ENCODE results near the gene FGF12.

The FGF12 gene

GRCh38 chr3:192445770-192446644, 281.3 kb downstream of the FGF12 start:
- DNase-seq (ENCODE audit: low spot score) = no peak
- in situ Hi-C loops (cut with MboI; ENCODE audit: low pct_unique_long_range_greater_than_20kb, low sequenced_read_pairs, unreplicated experiment) = loop anchor here (25.0 kb wide), 1 partner anchor 1034 kb away; no protein-coding TSS in a partner anchor
- no peak for TF ChIP-seq CTCF (IDR thresholded peaks at IDR 0.05; ENCODE audit: extremely low read depth, insufficient read depth, missing control alignments)

- TF ChIP-seq CTCF (IDR thresholded peaks at IDR 0.05; ENCODE audit: extremely low read depth, insufficient read depth, missing control alignments) = no peak
- no peak for DNase-seq (ENCODE audit: low spot score)
- in situ Hi-C loops (cut with MboI; ENCODE audit: low pct_unique_long_range_greater_than_20kb, low sequenced_read_pairs, unreplicated experiment) = loop anchor here (25.0 kb wide), 1 partner anchor 1032 kb away; no protein-coding TSS in a partner anchor
Measured at GRCh38 chr3:192444791-192445106, 282.6 kb downstream of the FGF12 start.

- DNase-seq (ENCODE audit: low spot score) = peak; percentile 53
- in situ Hi-C loops (cut with MboI; ENCODE audit: low pct_unique_long_range_greater_than_20kb, low sequenced_read_pairs, unreplicated experiment) = loop anchor here (25.0 kb wide), 1 partner anchor 1032 kb away; no protein-coding TSS in a partner anchor
- peak; percentile 98 for TF ChIP-seq CTCF (IDR thresholded peaks at IDR 0.05; ENCODE audit: extremely low read depth, insufficient read depth, missing control alignments)
Measured at GRCh38 chr3:192444096-192444790, 283.1 kb downstream of the FGF12 start.

- DNase-seq (ENCODE audit: low spot score) = no peak
- TF ChIP-seq CTCF (IDR thresholded peaks at IDR 0.05; ENCODE audit: extremely low read depth, insufficient read depth, missing control alignments) = no peak
- in situ Hi-C loops (cut with MboI; ENCODE audit: low pct_unique_long_range_greater_than_20kb, low sequenced_read_pairs, unreplicated experiment) = loop anchor here (25.0 kb wide), 1 partner anchor 1023 kb away; no protein-coding TSS in a partner anchor
Measured at GRCh38 chr3:192435241-192435640, 292.1 kb downstream of the FGF12 start.

- no peak for DNase-seq (ENCODE audit: low spot score)
- in situ Hi-C loops (cut with MboI; ENCODE audit: low pct_unique_long_range_greater_than_20kb, low sequenced_read_pairs, unreplicated experiment) = loop anchor here (25.0 kb wide), 1 partner anchor 1022 kb away; no protein-coding TSS in a partner anchor
- no peak for TF ChIP-seq CTCF (IDR thresholded peaks at IDR 0.05; ENCODE audit: extremely low read depth, insufficient read depth, missing control alignments)
Measured at GRCh38 chr3:192434186-192434585, 293.2 kb downstream of the FGF12 start.

GRCh38 chr3:192433704-192434103, 293.6 kb downstream of the FGF12 start:
- no peak for TF ChIP-seq CTCF (IDR thresholded peaks at IDR 0.05; ENCODE audit: extremely low read depth, insufficient read depth, missing control alignments)
- in situ Hi-C loops (cut with MboI; ENCODE audit: low pct_unique_long_range_greater_than_20kb, low sequenced_read_pairs, unreplicated experiment) = loop anchor here (25.0 kb wide), 1 partner anchor 1021 kb away; no protein-coding TSS in a partner anchor
- no peak for DNase-seq (ENCODE audit: low spot score)

Data from GM13977 (cell line).